A549 treated with Hydrocortisone at 1 μM for 4 hours (cell line): ENCODE results near the gene ITIH1. TPM values are rescaled to one million over a fixed set of nuclear protein-coding genes. Genes with fewer than 3 reads are reported as not detected.

Experiments
- total RNA-seq: library from RNA; stranded (reverse); fragments of 200-300 nt; extraction: Qiagen RNA extraction; gene quantifications from 5 replicates; pipeline ENCODE4 v1.2.3, GENCODE V29; 2022

ITIH1 gene, protein sequence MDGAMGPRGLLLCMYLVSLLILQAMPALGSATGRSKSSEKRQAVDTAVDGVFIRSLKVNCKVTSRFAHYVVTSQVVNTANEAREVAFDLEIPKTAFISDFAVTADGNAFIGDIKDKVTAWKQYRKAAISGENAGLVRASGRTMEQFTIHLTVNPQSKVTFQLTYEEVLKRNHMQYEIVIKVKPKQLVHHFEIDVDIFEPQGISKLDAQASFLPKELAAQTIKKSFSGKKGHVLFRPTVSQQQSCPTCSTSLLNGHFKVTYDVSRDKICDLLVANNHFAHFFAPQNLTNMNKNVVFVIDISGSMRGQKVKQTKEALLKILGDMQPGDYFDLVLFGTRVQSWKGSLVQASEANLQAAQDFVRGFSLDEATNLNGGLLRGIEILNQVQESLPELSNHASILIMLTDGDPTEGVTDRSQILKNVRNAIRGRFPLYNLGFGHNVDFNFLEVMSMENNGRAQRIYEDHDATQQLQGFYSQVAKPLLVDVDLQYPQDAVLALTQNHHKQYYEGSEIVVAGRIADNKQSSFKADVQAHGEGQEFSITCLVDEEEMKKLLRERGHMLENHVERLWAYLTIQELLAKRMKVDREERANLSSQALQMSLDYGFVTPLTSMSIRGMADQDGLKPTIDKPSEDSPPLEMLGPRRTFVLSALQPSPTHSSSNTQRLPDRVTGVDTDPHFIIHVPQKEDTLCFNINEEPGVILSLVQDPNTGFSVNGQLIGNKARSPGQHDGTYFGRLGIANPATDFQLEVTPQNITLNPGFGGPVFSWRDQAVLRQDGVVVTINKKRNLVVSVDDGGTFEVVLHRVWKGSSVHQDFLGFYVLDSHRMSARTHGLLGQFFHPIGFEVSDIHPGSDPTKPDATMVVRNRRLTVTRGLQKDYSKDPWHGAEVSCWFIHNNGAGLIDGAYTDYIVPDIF
- total RNA-seq: not detected in 5 replicates

DNA sequence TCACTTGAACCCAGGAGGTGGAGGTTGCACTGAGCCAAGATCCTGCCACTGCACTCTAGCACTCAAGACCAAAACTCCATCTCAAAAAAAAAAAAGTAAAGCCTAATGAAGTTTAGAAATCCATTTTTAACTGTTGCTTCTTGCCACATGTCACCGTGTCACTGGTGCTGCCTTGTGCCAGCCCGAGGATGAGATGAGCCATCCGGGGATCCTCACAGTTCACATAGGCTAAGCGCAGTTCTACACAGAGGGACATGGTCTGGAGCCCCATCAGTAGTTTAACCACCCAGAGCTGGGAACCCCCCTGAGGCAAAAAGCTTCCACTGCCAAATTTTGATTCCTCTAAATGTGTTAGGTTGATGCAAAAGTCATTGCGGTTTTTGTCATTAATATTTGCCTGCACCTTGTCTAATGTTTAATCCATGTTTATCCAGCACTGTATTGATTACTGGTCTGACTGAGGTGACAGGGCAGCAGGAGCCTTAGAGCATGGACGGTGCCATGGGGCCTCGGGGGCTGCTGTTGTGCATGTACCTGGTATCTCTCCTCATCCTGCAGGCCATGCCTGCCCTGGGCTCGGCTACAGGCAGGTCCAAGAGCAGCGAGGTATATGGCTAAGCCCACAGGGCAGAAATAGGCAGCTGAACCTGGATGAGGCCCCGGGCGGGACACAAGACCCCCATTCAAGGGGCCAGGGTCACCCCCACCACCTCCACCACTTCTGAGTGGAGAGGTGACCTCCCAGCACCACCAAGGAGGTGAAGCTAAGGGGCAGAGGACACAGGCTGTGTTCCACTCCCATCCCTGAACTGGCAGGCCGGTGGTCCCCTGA is at the start of gene ITIH1:
Gene ITIH1 (plus strand): TSS at position 473 of the 832 bp plus-strand sequence. CDS start 17 bp downstream, at position 490.

DNA sequence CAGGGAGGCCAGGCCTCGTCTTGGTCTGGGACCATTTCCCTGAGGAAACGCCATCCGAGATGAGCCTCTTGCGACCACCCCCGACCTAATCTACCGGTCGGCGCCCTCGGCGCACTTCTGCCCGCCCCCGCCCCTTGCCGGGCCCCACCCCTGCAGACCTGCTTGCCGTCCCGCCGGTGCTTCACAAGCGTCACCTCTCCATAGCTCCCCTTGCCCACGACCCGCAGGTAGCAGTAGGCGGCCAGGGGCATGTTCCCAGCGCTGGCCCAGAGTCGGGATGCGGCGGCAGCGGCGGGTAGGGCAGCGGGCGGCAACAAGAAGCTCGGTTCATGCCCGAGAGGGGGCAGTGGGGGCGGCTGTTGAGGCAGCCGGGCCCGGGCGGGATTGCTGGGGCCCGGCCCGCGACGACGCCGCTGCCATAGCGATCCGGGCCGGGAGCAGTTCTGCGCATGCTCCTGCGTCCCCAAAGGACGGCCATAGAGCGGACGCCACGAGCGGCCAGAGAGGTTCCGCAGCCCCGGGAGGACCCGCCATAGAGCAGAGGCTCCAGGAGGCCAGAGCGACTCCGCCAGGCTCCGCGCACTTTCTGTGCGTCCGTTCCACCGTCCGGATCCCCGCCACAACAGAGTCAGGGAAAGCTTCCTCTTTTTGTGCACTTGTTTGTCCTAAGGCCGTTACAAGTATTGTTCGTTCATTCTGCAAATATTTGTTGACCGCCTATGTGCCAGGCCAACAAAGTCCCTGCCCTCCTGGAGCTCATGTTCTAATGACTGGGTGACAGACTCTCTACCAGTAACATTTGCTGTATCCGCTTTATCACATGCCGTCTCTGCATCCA is 6.7 kb upstream of the ITIH1 start, which contains the start of gene NEK4:
Gene NEK4 (minus strand): TSS at position 445 of the 838 bp plus-strand sequence. CDS start 194 bp downstream, at position 251.

DNA sequence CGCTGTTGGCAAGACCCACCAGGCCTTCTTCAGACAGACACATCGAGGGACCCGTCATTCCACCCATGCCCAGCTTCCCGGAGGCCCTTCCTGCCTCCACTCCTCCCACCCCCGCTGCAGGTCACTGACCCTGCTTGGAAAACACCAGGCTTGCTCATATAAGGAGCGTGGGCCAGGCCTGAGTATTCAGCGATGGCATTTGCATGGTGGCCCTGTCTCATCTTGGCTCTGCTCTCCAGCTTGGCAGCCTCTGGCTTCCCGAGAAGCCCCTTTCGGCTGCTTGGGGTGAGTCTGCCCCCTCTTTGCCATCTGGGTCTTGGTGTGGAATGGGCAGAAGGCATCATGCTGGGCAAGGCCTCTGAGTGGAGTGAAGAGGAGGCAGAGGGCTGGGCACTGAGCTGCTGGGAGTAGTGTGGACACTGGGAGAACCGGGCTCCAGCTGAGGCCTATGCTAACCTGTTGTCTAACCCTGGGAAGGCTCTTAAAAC is 17.3 kb downstream of the ITIH1 start, which contains the start of gene ITIH3:
Gene ITIH3 (plus strand): TSS at position 185 of the 488 bp plus-strand sequence. CDS start 8 bp downstream, at position 193.

DNA sequence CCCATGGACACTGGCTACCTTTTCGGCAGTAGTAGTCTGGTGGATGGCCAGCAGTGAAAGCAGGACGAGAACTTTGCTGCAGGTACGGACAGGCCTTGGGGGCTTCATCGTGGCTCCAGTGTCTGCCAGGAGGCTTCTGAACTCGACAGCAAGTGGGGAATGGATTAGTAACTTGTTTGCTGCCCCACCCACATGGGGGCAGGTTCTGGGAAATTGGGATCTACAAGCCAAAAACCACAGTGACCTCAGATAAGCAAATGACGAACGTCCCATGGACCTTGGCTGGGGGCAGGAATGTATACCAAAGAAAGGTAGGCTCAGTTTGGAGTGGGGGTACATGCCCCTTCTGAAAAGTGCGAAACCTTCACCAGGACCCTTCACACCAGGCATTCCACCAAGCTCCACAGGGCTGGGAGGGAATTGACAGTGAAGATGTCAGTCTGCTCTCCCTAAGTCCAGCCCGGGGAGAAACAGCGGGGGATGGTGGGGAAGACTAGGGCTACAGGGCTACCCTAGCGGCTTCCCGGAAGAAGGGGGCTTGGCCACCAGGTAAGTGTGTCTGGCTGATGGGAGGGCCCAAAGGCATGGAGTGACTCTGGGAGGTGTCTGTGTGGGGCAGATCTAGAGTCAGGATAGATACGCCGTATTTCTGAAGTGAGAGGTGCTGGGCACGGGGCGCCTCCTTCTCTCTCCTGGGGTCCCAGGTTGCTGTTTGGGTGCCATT is 53.3 kb downstream of the ITIH1 start, which contains the start of gene ITIH4:
Gene ITIH4 (minus strand): TSS at position 138 of the 724 bp plus-strand sequence. CDS start 30 bp downstream, at position 108.

DNA sequence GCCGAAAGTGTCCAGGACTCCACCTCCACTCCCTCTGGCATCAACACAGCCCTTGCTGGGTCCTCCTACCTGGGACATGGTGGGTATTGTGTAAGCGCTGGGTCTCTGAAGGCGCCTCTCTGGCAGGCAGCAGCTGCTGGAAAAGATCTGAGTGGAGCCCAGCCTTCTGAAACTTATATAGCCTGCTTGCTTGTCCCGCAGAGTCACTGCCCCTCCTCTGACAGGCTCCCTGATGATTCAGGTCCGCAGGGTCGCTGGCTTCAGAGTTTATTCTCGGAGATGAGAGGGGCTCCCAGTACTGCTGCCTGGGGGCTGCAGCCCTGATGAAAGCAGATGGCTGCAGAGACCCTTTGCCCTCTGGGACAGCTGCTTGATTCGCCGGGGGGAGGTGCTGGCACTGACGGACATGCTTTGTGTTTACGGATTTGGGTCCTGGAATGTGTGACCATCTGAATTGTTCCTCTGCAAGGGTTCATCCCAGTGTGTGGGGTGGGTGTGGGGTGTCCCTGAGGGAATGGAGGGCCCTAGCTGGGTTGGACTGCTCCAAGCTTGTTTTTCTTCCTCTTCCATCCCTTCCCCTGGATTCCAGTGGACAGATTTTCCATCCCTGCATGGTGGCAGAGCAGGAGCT is 57.6 kb downstream of the ITIH1 start, which contains the start of gene MUSTN1:
Gene MUSTN1 (minus strand): TSS at position 149 of the 631 bp plus-strand sequence. CDS start 71 bp downstream, at position 78.

Other genes starting within 250 kb of the ITIH1 start
- 86.6 to 102 TPM (median 96.8 TPM) in 5 replicates for gene NT5DC2, start 243.7 kb upstream of the ITIH1 start, total RNA-seq
- 52.2 to 71.7 TPM (median 61.7 TPM) in 5 replicates for gene UQCC5, start 241.0 kb upstream of the ITIH1 start, total RNA-seq
- 9.5 to 17.9 TPM (median 15.1 TPM) in 5 replicates for gene PBRM1, start 91.7 kb upstream of the ITIH1 start, total RNA-seq
- 84.4 to 149 TPM (median 91.0 TPM) in 5 replicates for gene GNL3, start 91.6 kb upstream of the ITIH1 start, total RNA-seq
- gene GLT8D1, start 71.8 kb upstream of the ITIH1 start, total RNA-seq: 35.0 to 41.9 TPM (median 38.7 TPM) in 5 replicates
- 145 to 168 TPM (median 158 TPM) in 5 replicates for gene SPCS1, start 71.5 kb upstream of the ITIH1 start, total RNA-seq
- 10.7 to 15.3 TPM (median 12.7 TPM) in 5 replicates for gene NEK4, start 6.7 kb upstream of the ITIH1 start, total RNA-seq
- gene ITIH3, start 17.2 kb downstream of the ITIH1 start, total RNA-seq: 0.06 to 0.21 TPM (median 0.18 TPM) in 3 of 5 replicates, not detected in the others
- 0.44 to 1.5 TPM (median 1.1 TPM) in 5 replicates for gene ITIH4, start 53.1 kb downstream of the ITIH1 start, total RNA-seq
- gene MUSTN1, start 57.4 kb downstream of the ITIH1 start, total RNA-seq: 0.20 to 0.32 TPM in 2 of 5 replicates, not detected in the others
- 7.5 to 9.0 TPM (median 8.5 TPM) in 5 replicates for gene STIMATE, start 119.9 kb downstream of the ITIH1 start, total RNA-seq